NB4 (cell line): Measurements from ENCODE around the gene PDXK.

Source experiments
- MYC ChIP-seq: IDR thresholded peaks from 2 replicates; pipeline ENCODE4 v1.6.1; 2011; ENCODE audit warnings: low read depth, low read length
- POLR2A ChIP-seq: IDR thresholded peaks from 2 replicates; pipeline ENCODE4 v1.6.1; 2011; ENCODE audit warnings: mild to moderate bottlenecking; ENCODE audit not compliant: insufficient read length; ENCODE audit errors: extremely low read depth
- TF ChIP-seq, protein P1 (sequence below): IDR thresholded peaks from 2 replicates; pipeline ENCODE4 v1.6.1; 2011; ENCODE audit warnings: low read depth, low read length
- TF ChIP-seq, protein P2 (sequence below): IDR thresholded peaks from one replicate; pipeline ENCODE4 v1.5.1; 2012; ENCODE audit warnings: low read depth, low read length

DNA sequence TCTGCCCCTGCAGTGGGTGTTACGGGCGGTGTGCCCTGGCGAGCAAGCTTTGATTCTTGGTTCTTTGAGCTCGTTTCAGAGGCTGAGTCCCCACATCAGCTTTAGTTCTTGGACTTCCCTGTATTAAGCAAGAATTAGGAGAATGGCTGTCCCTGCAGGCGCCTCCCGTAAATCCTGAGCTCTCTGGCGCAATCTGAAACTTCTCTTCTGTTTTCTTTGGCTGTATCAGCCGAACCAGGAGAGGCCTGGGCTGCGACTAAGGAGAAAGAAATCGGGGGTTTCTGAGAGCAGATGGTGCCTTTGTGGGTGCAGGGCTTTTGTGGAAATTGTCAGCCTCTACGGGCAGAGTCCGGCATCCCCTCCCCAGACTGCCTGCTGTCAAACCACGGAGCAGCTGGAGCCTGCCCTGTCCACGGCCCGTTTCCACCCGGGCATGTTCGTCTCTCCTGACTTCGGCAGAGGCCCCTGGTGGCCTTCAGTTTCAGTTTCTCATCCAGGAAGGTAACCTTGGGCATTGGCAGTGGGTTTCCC lies 39.2 kb downstream of the PDXK start:
- TF ChIP-seq POLR2A (no peak), MYC (no peak)
- TF ChIP-seq, protein P1, sequence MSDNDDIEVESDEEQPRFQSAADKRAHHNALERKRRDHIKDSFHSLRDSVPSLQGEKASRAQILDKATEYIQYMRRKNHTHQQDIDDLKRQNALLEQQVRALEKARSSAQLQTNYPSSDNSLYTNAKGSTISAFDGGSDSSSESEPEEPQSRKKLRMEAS = no peak
- TF ChIP-seq, protein P2, sequence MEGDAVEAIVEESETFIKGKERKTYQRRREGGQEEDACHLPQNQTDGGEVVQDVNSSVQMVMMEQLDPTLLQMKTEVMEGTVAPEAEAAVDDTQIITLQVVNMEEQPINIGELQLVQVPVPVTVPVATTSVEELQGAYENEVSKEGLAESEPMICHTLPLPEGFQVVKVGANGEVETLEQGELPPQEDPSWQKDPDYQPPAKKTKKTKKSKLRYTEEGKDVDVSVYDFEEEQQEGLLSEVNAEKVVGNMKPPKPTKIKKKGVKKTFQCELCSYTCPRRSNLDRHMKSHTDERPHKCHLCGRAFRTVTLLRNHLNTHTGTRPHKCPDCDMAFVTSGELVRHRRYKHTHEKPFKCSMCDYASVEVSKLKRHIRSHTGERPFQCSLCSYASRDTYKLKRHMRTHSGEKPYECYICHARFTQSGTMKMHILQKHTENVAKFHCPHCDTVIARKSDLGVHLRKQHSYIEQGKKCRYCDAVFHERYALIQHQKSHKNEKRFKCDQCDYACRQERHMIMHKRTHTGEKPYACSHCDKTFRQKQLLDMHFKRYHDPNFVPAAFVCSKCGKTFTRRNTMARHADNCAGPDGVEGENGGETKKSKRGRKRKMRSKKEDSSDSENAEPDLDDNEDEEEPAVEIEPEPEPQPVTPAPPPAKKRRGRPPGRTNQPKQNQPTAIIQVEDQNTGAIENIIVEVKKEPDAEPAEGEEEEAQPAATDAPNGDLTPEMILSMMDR = no peak
